K562 (cell line): Measurements from ENCODE around the gene SULT1C4. TPM values are rescaled to one million over a fixed set of nuclear protein-coding genes. Genes with fewer than 3 reads are reported as not detected.

Experiments
- ATAC-seq: fragments of 200-7000 bp; cut with Tn5 transposase; 3 replicates; pipeline ENCODE4 v1.9.1; 2020; ENCODE audit warnings: moderate library complexity
- BruUV-seq: library from RNA; stranded (reverse); fragments of 400-500 nt; replicated peaks from 2 replicates; lab custom pipeline; 2021; lab: Mats Ljungman, UMichigan
- CTCF ChIA-PET: fragments of 300-600 bp; formaldehyde crosslinking; extraction: SDS; loops from one replicate; lab custom pipeline; 2021; ENCODE audit warnings: low intra/inter-chr PET ratio; lab: Yijun Ruan, JAX
- POLR2A ChIA-PET: fragments of 300-600, 350-650 bp; sonication (Branson Sonifier 250); formaldehyde crosslinking; extraction: SDS; loops from one replicate; lab custom pipeline; 2021; ENCODE audit warnings: antibody characterized with exemption, inconsistent platforms; lab: Yijun Ruan, JAX
- DNase-seq, 4 experiments: peaks; one replicate each; pipeline versions ENCODE4 v3.0.0 to v3.0.0-alpha.2; 2011 to 2018; ENCODE audit warnings: low spot score in 3 of 4, mixed read lengths in 3 of 4; ENCODE audit errors: extremely low read depth in 1 of 4
- FAIRE-seq: peaks from 2 replicates; lab custom pipeline; 2011; peaks lifted over from hg19 to GRCh38; lab: Jason Lieb, UNC
- H2AFZ ChIP-seq: 2 replicates; pipeline ENCODE4 v1.6.0; 2011; ENCODE audit warnings: low read depth, low read length, control low read depth, inconsistent platforms
- H3K27ac ChIP-seq: fragments of 200-600 bp; 3 replicates; pipeline ENCODE4 v1.8.0; 2011; ENCODE audit warnings: low read depth, mild to moderate bottlenecking, control low read depth, inconsistent platforms, low read length, moderate library complexity, mixed read lengths; ENCODE audit errors: extremely low read depth
- H3K27me3 ChIP-seq, 2 experiments: fragments of 300-600 bp in 1 of 2; 2 replicates in 1 of 2; 3 replicates in 1 of 2; pipeline versions ENCODE4 v1.6.0 to v1.8.0; 2011; ENCODE audit warnings: inconsistent platforms in 2 of 2, low read length in 2 of 2, mild to moderate bottlenecking in 1 of 2, mixed read lengths in 1 of 2, moderate library complexity in 1 of 2; ENCODE audit not compliant: control insufficient read depth in 2 of 2, insufficient read depth in 2 of 2
- H3K36me3 ChIP-seq: fragments of 300-600 bp; 3 replicates; pipeline ENCODE4 v1.8.0; 2011; ENCODE audit warnings: mild to moderate bottlenecking, low read length, inconsistent platforms; ENCODE audit not compliant: control insufficient read depth, insufficient read depth
- H3K4me1 ChIP-seq, 2 experiments: fragments of 200-600 bp in 1 of 2; replicated peaks in 1 of 2; 2 replicates in 1 of 2; 3 replicates in 1 of 2; pipeline versions ENCODE4 v1.5.1 to v1.8.0; 2011; ENCODE audit warnings: inconsistent platforms in 2 of 2, low read length in 2 of 2, mild to moderate bottlenecking in 1 of 2, mixed read lengths in 1 of 2, moderate library complexity in 1 of 2; ENCODE audit not compliant: control insufficient read depth in 2 of 2, insufficient read depth in 2 of 2
- H3K4me2 ChIP-seq: 2 replicates; pipeline ENCODE4 v1.6.1; 2011; ENCODE audit warnings: low read length, control low read depth, inconsistent platforms, mixed read lengths; ENCODE audit not compliant: insufficient read depth
- H3K4me3 ChIP-seq: fragments of 200-600 bp; sonication (generic), shearing (Covaris generic); 2 replicates; pipeline ENCODE4 v1.5.1; 2016; ENCODE audit warnings: control low read depth, inconsistent platforms
- H3K79me2 ChIP-seq: fragments of 200-600 bp; 3 replicates; pipeline ENCODE4 v1.8.0; 2011; ENCODE audit warnings: low read length, inconsistent platforms; ENCODE audit not compliant: control insufficient read depth, insufficient read depth
- H3K9ac ChIP-seq, 2 experiments: 2 replicates each; pipeline versions ENCODE4 v1.6.0 to v1.6.1; 2011; ENCODE audit warnings: low read depth in 2 of 2, low read length in 2 of 2, control low read depth in 1 of 2, inconsistent platforms in 1 of 2, mild to moderate bottlenecking in 1 of 2, mixed read lengths in 1 of 2; ENCODE audit not compliant: insufficient read depth in 1 of 2
- H3K9me1 ChIP-seq: one replicate; pipeline ENCODE4 v1.6.0; 2011; ENCODE audit warnings: inconsistent platforms, mild to moderate bottlenecking, low read length, moderate library complexity; ENCODE audit not compliant: control insufficient read depth, insufficient read depth
- H3K9me3 ChIP-seq: replicated peaks from 2 replicates; pipeline ENCODE4 v1.5.1; 2011; ENCODE audit warnings: low read depth, low read length, inconsistent platforms; ENCODE audit not compliant: control insufficient read depth, insufficient read depth
- H4K20me1 ChIP-seq: replicated peaks from 2 replicates; pipeline ENCODE4 v1.6.1; 2011; ENCODE audit warnings: low read length, inconsistent platforms, mixed read lengths; ENCODE audit not compliant: control insufficient read depth, insufficient read depth
- COPS2 ChIP-seq: fragments of 450-650 bp; conservative IDR thresholded peaks from 2 replicates; pipeline ENCODE4 v1.6.1; 2016; ENCODE audit warnings: mild to moderate bottlenecking, moderate library complexity
- FOXJ2 ChIP-seq: fragments of 200-800 bp; sonication (Bioruptor generic); IDR thresholded peaks from 2 replicates; pipeline ENCODE4 v1.6.1; 2016; ENCODE audit warnings: missing genetic modification characterization, missing compliant biosample characterization
- LEF1 ChIP-seq: fragments of 450-650 bp; IDR thresholded peaks from 2 replicates; pipeline ENCODE4 v1.6.1; 2016; ENCODE audit warnings: mild to moderate bottlenecking
- MAFG ChIP-seq: fragments of 450-650 bp; conservative IDR thresholded peaks from 2 replicates; pipeline ENCODE4 v1.6.1; 2016; ENCODE audit warnings: missing genetic modification characterization, missing compliant biosample characterization
- MBD2 ChIP-seq: sonication (generic); IDR thresholded peaks from 2 replicates; pipeline ENCODE4 v1.6.1; 2016; ENCODE audit warnings: low read depth, borderline replicate concordance
- MITF ChIP-seq: IDR thresholded peaks from 2 replicates; pipeline ENCODE4 v1.6.1; 2014; ENCODE audit warnings: antibody characterized with exemption
- NBN ChIP-seq: fragments of 450-650 bp; IDR thresholded peaks from 2 replicates; pipeline ENCODE4 v1.6.1; 2016; ENCODE audit warnings: low read depth, mild to moderate bottlenecking
- NRF1 ChIP-seq, 2 experiments: fragments of 450-650 bp; IDR thresholded peaks in 1 of 2; conservative IDR thresholded peaks in 1 of 2; 2 replicates each; pipeline ENCODE4 v1.6.1; 2014; ENCODE audit warnings: mild to moderate bottlenecking in 2 of 2
- PTBP1 ChIP-seq: fragments of 200-400 bp; formaldehyde crosslinking; IDR thresholded peaks from 2 replicates; pipeline ENCODE4 v1.6.1; 2017; ENCODE audit warnings: low read depth, low read length
- SMARCB1 ChIP-seq: IDR thresholded peaks from 2 replicates; pipeline ENCODE4 v1.6.1; 2011; ENCODE audit warnings: improper control_type of control experiment, low read depth; ENCODE audit not compliant: insufficient read length
- TEAD1 ChIP-seq, 2 experiments: fragments of 450-650 bp in 1 of 2; sonication (generic) in 1 of 2; formaldehyde crosslinking; IDR thresholded peaks; 2 replicates each; pipeline versions ENCODE4 v1.4.0 to v1.8.0; 2020 to 2022; ENCODE audit warnings: mild to moderate bottlenecking in 2 of 2, missing genetic modification reagents in 1 of 2
- ZFP1 ChIP-seq: fragments of 450-650 bp; formaldehyde crosslinking; IDR thresholded peaks from 2 replicates; pipeline ENCODE4 v1.4.0; 2020; ENCODE audit warnings: mild to moderate bottlenecking, mixed read lengths
- WGBS: fragments of 100-300 bp; shearing (Covaris generic); methylation state at CpG from one replicate; pipeline ENCODE4 v1.1.6; 2016; ENCODE audit warnings: low coverage, mixed read lengths; ENCODE audit not compliant: insufficient coverage; ENCODE audit errors: missing lambda C conversion rate; 5-methylcytosine and 5-hydroxymethylcytosine counted together
- in situ Hi-C: fragments of 300-500 bp; cut with MboI; formaldehyde crosslinking; loops from 4 replicates; pipeline ENCODE4 v1.15.0; 2018; ENCODE audit warnings: inconsistent platforms, mixed read lengths
- intact Hi-C: fragments of 100-400 bp; cut with micrococcal nuclease; formaldehyde crosslinking; loops from 2 replicates; pipeline ENCODE4 v1.14.2; 2022
- polyA plus RNA-seq, 8 experiments: library from polyadenylated mRNA; depleted of rRNA in 4 of 8; stranded (reverse) in 5 of 8; unstranded in 3 of 8; fragments of >200 nt; fragmentation: Nextera tagmentation in 2 of 8; fragmentation: Illumina TruSeq in 1 of 8; extraction: Ambion mirVana in 2 of 8; extraction: Trizol in 1 of 8; gene quantifications; 2 replicates each; pipeline versions ENCODE4 v1.2.1 to v1.2.3, GENCODE V29; 2011 to 2014; ENCODE audit warnings: inconsistent platforms in 1 of 8, missing spikeins in 1 of 8
- total RNA-seq, 7 experiments: library from RNA; depleted of rRNA in 6 of 7; stranded (reverse); fragments of >200 nt in 6 of 7; fragmentation: Illumina TruSeq in 2 of 7; extraction: Trizol in 2 of 7; gene quantifications; 2 replicates each; pipeline versions ENCODE4 v1.2.1 to v1.2.3, GENCODE V29; 2011 to 2021; ENCODE audit warnings: low replicate concordance in 1 of 7
- TF ChIP-seq, protein P1 (sequence below): sonication (generic); formaldehyde crosslinking; IDR thresholded peaks from 2 replicates; pipeline ENCODE4 v1.8.0; 2022; ENCODE audit warnings: missing genetic modification reagents, mild to moderate bottlenecking, borderline replicate concordance

SULT1C4 gene
- total and polyA plus RNA-seq, 9 of the 15 experiments (the other 6 are each of a cell fraction or from before 2014, with no cell fraction given), result 0.04 to 0.14 (median 0.09) TPM; not detected in 5

GRCh38 chr2:108364676-108365297 lies 13.0 kb upstream of the SULT1C4 start (continued):
- TF ChIP-seq MITF (no peak), TEAD1 (CRISPR knock-in tag; IDR thresholded peaks at IDR 0.05) (no peak)
- TF ChIP-seq, protein P1, sequence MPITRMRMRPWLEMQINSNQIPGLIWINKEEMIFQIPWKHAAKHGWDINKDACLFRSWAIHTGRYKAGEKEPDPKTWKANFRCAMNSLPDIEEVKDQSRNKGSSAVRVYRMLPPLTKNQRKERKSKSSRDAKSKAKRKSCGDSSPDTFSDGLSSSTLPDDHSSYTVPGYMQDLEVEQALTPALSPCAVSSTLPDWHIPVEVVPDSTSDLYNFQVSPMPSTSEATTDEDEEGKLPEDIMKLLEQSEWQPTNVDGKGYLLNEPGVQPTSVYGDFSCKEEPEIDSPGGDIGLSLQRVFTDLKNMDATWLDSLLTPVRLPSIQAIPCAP (CRISPR knock-in tag), result no peak

DNA sequence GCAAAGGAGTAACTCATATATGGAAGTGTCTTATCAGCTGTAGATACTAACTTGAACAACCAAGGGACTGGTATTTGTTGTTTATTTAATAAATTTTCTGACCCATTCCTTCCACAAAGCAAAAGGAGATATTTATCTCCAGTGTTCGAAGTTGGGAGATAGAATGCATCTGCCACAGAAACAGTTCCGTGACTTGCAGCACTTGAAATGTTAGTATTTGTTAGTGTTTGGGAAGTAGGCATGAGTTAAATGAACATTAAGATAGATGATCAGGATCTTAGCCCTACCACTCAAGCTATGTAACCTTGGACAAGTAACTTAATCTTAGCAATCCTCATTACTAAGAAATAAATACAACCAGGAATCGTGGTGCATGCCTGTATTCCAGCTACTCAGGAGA lies 12.1 kb upstream of the SULT1C4 start:
- WGBS, result 12% methylated on average over 3 of the region's 3 CpGs
- no peak overlapping the region for H3K4me2 ChIP-seq
- no peak overlapping the region for H3K27ac ChIP-seq
- H3K4me3 ChIP-seq, result no peak overlapping the region
- POLR2A ChIA-PET, result interaction anchor here (0.6 to 0.8 kb wide), 2 partner anchors 9 to 17 kb away, joined by 3 to 4 read pairs; no protein-coding TSS in a partner anchor
- H2AFZ ChIP-seq, result no peak overlapping the region
- CTCF ChIA-PET, result no interaction called here
- TF ChIP-seq SMARCB1 (no peak), ZFP1 (CRISPR knock-in tag) (no peak), MBD2 (no peak), PTBP1 (no peak), MAFG (tag) (no peak), LEF1 (no peak), NBN (no peak), TEAD1 (CRISPR knock-in tag; IDR thresholded peaks at IDR 0.05) (no peak), FOXJ2 (tag) (no peak), NRF1 (conservative IDR thresholded peaks at IDR 0.05 in 1 of 2, IDR thresholded peaks at IDR 0.05 in 1 of 2) (no peak), COPS2 (no peak)
- TF ChIP-seq, all 486 proteins: peak for 0
- DNase-seq (no peak), FAIRE-seq (no peak), ATAC-seq (no peak)
- H3K9ac ChIP-seq, result no peak overlapping the region
- no peaks in the 10 kb centered on the region for H4K20me1 ChIP-seq
- intact Hi-C loops (no loop called here), in situ Hi-C loops (no loop called here)
- no TSS peak for BruUV-seq
- H3K9me3 ChIP-seq, result peaks cover 5% of the 10 kb centered on the region; the same call in 1 of the 2 replicates
- no peaks in the 10 kb centered on the region for H3K79me2 ChIP-seq
- H3K36me3 ChIP-seq, result no peaks in the 10 kb centered on the region
- peaks cover 2 to 14% of the 10 kb centered on the region in 2 experiments; a peak in 3 of 5 replicates for H3K4me1 ChIP-seq
- H3K27me3 ChIP-seq, result no peaks in the 10 kb centered on the region; a peak in 1 of 5 replicates
- no peaks in the 10 kb centered on the region for H3K9me1 ChIP-seq
